RWPE1 (cell line): ENCODE data around the gene COL25A1.

Source experiments
- CTCF ChIA-PET: fragments of 350-600 bp; sonication (Branson Sonifier 250); formaldehyde crosslinking; extraction: SDS; loops from one replicate; lab custom pipeline; 2021; lab: Yijun Ruan, JAX
- POLR2A ChIA-PET: fragments of 400-600 bp; formaldehyde crosslinking; extraction: SDS; loops from one replicate; lab custom pipeline; 2020; ENCODE audit warnings: antibody characterized with exemption; ENCODE audit not compliant: low non-redundant PET; lab: Yijun Ruan, JAX
- DNase-seq: peaks from one replicate; pipeline ENCODE4 v3.0.0; 2012; ENCODE audit warnings: low spot score
- H3K27ac ChIP-seq: fragments of 450-650 bp; 2 replicates; pipeline ENCODE4 v1.5.1; 2017
- TF ChIP-seq, protein P1 (sequence below): fragments of 450-650 bp; conservative IDR thresholded peaks from 2 replicates; pipeline ENCODE4 v1.5.1; 2017; ENCODE audit warnings: low read depth, mild to moderate bottlenecking

COL25A1 gene

DNA sequence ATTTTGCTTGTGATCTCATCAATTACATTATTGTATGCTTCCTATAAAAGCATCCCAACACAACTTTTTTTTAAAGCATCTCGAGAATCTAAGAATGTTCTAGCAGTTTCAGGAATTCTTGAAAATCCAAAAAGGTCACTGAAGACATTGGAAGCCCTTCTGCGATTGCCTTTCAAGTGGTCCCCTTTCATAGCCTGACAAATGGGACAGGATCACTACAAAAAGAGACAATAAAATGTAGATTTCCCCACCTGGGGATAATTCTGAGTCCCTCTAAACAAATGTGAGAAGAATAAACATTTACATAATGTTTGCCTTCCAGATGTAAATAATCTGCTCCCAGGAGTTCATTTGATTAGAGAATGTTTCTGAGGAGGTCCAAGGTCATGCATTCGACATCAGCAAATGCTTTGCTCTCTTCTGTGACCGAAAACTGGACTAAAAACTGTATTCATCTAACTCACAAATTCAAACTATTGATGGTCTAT is 116.0 kb downstream of the COL25A1 start:
- H3K27ac ChIP-seq, result no peak overlapping the region
- POLR2A ChIA-PET, result no interaction called here
- TF ChIP-seq, protein P1, sequence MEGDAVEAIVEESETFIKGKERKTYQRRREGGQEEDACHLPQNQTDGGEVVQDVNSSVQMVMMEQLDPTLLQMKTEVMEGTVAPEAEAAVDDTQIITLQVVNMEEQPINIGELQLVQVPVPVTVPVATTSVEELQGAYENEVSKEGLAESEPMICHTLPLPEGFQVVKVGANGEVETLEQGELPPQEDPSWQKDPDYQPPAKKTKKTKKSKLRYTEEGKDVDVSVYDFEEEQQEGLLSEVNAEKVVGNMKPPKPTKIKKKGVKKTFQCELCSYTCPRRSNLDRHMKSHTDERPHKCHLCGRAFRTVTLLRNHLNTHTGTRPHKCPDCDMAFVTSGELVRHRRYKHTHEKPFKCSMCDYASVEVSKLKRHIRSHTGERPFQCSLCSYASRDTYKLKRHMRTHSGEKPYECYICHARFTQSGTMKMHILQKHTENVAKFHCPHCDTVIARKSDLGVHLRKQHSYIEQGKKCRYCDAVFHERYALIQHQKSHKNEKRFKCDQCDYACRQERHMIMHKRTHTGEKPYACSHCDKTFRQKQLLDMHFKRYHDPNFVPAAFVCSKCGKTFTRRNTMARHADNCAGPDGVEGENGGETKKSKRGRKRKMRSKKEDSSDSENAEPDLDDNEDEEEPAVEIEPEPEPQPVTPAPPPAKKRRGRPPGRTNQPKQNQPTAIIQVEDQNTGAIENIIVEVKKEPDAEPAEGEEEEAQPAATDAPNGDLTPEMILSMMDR, result no peak
- DNase-seq, result no peak
- CTCF ChIA-PET, result interaction anchor here (0.6 kb wide), 1 partner anchor 26 kb away, joined by 3 read pairs; no protein-coding TSS in a partner anchor

DNA sequence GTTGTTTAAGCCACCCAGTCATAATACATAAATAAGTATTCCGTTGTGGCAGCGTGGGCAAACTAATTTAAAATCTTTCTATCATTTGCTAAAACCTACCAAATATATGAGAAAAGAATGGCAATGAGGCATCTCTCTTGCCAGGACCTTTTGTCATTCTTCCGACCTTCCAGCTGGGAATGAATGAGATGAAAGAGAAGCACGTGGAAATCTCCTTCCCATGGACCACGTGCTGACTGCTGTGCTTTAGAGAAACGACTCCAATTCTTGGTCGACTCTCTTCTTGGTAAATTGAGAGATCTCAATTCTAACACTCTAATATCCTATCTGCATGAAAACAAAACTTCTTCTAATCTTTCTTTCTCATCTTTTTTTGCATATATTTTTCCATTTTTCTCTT is 116.5 kb downstream of the COL25A1 start:
- POLR2A ChIA-PET, result no interaction called here
- CTCF ChIA-PET, result interaction anchor here (0.6 kb wide), 1 partner anchor 26 kb away, joined by 3 read pairs; no protein-coding TSS in a partner anchor

DNA sequence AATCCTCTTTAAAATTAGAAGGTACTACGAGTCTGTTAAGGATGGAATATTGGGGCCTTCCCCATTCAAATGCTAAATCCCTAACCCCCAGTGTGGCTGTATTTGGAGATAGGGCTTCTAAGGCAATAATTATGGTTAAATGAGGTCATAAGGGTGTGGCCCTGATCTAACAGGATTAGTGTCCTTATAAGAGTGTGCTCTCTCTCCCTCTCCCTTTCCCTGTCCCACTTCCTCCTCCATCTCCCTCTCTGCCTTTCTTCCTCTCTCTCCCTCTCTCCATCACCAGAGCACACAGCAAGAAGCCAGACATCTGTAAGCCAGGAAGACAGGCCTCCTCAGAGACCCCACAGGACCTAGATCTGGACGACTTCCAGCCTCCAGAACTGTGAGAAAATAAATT is 116.9 kb downstream of the COL25A1 start:
- no peak for DNase-seq
- CTCF ChIA-PET, result interaction anchor here (0.6 kb wide), 1 partner anchor 26 kb away, joined by 3 read pairs; no protein-coding TSS in a partner anchor
- POLR2A ChIA-PET, result no interaction called here
- TF ChIP-seq, protein P1, result no peak
- H3K27ac ChIP-seq, result no peak overlapping the region

More for the DNA sequence above, 116.5 kb downstream of the COL25A1 start:
- H3K27ac ChIP-seq, result no peak overlapping the region
- no peak for DNase-seq
- TF ChIP-seq, protein P1, result no peak

DNA sequence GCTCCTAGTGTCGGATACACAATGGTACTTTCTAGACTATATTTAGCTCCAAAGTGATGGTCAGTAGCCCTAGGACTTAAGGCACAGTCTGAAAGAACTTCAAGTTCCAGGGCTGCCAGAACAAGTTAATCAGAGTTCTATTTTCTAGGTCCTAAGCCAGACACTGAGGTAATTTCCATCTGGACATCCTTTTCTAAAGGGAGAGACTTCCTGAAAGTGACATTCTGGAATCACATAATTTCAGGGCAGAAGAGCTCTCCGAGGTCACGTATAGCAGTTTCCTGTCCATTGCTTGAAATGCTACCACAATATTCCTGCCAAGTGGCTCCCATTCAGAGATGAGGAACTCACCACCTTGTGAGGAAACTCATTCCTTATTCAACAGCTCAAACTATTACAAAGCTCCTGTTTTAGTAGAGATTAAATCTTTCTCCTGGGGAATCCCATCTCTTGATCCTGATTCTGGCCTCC is 117.9 kb downstream of the COL25A1 start:
- POLR2A ChIA-PET, result no interaction called here
- no peak overlapping the region for H3K27ac ChIP-seq
- CTCF ChIA-PET, result interaction anchor here (0.6 kb wide), 1 partner anchor 1989 kb away, joined by 3 read pairs; no protein-coding TSS in a partner anchor
- no peak for DNase-seq
- TF ChIP-seq, protein P1, result no peak

DNA sequence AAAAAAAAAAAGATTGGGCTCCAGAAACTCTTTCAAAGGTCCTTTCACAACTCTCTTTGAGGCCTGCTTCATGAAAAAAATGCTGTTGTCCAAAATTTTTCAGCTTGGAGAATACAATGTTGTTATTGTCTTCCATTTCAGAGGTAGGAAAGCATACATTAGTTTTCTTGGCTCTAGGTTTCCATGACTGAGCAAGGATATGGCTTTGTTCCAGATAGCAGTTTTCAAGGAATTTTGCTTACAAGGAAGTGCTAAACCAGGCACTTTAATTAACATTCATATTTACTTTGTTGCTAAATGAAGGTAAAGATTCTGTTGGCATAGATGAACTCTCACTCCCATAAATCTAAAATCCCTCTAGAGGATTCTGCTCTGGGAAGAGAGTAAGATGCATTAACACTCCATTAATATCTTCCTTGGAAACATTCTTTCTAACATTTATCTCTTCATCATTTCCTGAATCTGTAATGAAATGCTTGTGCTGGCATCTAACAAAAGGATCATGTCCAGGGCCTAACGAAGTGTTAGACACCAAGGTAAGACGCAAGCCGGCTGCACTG is 118.4 kb downstream of the COL25A1 start:
- H3K27ac ChIP-seq, result no peak overlapping the region
- TF ChIP-seq, protein P1, result no peak
- no peak for DNase-seq
- ChIA-PET POLR2A (no interaction called here), CTCF (interaction anchor here (0.6 kb wide), 1 partner anchor 1990 kb away, joined by 3 read pairs; no protein-coding TSS in a partner anchor)

DNA sequence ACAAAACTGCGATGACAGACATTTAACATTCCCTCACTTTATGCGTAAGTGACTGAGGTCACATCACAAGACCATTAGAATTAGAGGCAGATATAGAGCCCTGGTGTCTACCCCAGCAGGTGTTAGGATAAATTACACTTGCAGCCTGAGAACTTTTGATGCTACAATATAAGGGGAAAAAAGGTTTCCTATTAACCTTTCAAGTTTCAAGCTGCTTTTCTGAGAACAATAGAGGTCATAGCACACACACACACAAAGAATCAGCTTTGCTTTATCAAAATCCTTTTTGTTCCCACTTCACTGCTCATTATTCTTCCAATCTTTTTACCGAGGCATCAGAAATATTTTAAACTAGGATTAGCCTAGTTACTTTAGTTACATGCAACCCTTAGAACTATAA is 119.8 kb downstream of the COL25A1 start:
- ChIA-PET CTCF (no interaction called here), POLR2A (no interaction called here)
- TF ChIP-seq, protein P1, result no peak
- DNase-seq, result no peak
- no peak overlapping the region for H3K27ac ChIP-seq
